Colonic mucosa (tissue), 4 donors: ENCODE data around the gene ADCY10. TPM values are rescaled to one million over a fixed set of nuclear protein-coding genes. Genes with fewer than 3 reads are reported as not detected.
A peak's percentile ranks its signal among the peaks of the same experiment; 100 is the strongest.

Experiments
- DNase-seq: peaks from one replicate; pipeline ENCODE4 v3.0.0-alpha.2; 2020
- H3K27ac ChIP-seq: fragments of 200-600 bp; one replicate; pipeline ENCODE4 v1.8.0; 2021
- H3K27me3 ChIP-seq: fragments of 200-600 bp; one replicate; pipeline ENCODE4 v1.8.0; 2021
- H3K36me3 ChIP-seq: fragments of 200-600 bp; one replicate; pipeline ENCODE4 v1.8.0; 2021
- H3K4me1 ChIP-seq: fragments of 200-600 bp; one replicate; pipeline ENCODE4 v1.8.0; 2021; ENCODE audit warnings: mild to moderate bottlenecking
- H3K4me3 ChIP-seq: fragments of 200-600 bp; one replicate; pipeline ENCODE4 v1.8.0; 2021
- H3K9ac ChIP-seq, 2 donors: one replicate each; pipeline ENCODE4 v1.7.0; 2013; ENCODE audit warnings: control low read depth in 2 of 2, low read depth in 2 of 2, low read length in 2 of 2
- H3K9me3 ChIP-seq: fragments of 200-600 bp; one replicate; pipeline ENCODE4 v1.8.0; 2021
- intact Hi-C: fragments of 100-400 bp; cut with DNase I; formaldehyde crosslinking; loops from one replicate; pipeline ENCODE4 v1.14.1; 2022
- total RNA-seq, 2 donors: library from RNA; stranded (reverse); fragmentation: NEBNext Ultra II Directional in 1 of 2; extraction: Animal tissue kit (Norgen Biotek cat#: 25700) in 1 of 2; gene quantifications; one replicate each; pipeline ENCODE4 v1.2.1, GENCODE V29; 2021
- TF ChIP-seq, protein P1 (sequence below): fragments of 200-600 bp; IDR thresholded peaks from one replicate; pipeline ENCODE4 v1.8.0; 2022; ENCODE audit warnings: antibody characterized with exemption, mild to moderate bottlenecking
- donor health status: healthy.
- donor health status: DM: no; HTN: no; CAD: no.
- donor health status: DM: no; HTN: no; CAD: no.

The ADCY10 gene
- total RNA-seq, 2 donors from 2014 or later, result 0.64 to 1.6 TPM

DNA sequence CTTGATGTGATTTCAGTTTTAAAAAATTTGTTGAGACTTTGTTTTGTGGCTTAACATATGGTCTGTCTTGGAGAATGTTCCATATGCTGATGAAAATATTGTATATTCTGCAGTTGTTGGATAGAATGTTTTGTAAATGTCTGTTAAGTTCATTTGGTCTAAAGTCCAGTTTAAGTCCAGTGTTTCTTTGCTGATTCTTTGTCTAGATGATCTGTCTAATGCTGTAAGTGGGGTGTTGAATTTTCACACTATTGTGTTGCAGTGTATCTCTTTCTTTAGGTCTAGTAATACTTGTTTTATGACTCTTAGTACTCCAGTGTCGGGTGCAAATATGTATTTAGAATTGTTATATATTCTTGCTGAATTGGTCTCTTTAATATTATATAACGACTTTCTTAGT, 33.8 kb upstream of the ADCY10 start:
- H3K4me3 ChIP-seq, result no peak overlapping the region
- TF ChIP-seq, protein P1, sequence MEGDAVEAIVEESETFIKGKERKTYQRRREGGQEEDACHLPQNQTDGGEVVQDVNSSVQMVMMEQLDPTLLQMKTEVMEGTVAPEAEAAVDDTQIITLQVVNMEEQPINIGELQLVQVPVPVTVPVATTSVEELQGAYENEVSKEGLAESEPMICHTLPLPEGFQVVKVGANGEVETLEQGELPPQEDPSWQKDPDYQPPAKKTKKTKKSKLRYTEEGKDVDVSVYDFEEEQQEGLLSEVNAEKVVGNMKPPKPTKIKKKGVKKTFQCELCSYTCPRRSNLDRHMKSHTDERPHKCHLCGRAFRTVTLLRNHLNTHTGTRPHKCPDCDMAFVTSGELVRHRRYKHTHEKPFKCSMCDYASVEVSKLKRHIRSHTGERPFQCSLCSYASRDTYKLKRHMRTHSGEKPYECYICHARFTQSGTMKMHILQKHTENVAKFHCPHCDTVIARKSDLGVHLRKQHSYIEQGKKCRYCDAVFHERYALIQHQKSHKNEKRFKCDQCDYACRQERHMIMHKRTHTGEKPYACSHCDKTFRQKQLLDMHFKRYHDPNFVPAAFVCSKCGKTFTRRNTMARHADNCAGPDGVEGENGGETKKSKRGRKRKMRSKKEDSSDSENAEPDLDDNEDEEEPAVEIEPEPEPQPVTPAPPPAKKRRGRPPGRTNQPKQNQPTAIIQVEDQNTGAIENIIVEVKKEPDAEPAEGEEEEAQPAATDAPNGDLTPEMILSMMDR, result no peak
- H3K9ac ChIP-seq, result no peak overlapping the region
- H3K9me3 ChIP-seq, result no peaks in the 10 kb centered on the region
- no peaks in the 10 kb centered on the region for H3K27me3 ChIP-seq
- no peak for DNase-seq
- intact Hi-C loops, result no loop called here
- H3K36me3 ChIP-seq, result no peaks in the 10 kb centered on the region
- H3K4me1 ChIP-seq, result no peaks in the 10 kb centered on the region
- H3K27ac ChIP-seq, result no peak overlapping the region

DNA sequence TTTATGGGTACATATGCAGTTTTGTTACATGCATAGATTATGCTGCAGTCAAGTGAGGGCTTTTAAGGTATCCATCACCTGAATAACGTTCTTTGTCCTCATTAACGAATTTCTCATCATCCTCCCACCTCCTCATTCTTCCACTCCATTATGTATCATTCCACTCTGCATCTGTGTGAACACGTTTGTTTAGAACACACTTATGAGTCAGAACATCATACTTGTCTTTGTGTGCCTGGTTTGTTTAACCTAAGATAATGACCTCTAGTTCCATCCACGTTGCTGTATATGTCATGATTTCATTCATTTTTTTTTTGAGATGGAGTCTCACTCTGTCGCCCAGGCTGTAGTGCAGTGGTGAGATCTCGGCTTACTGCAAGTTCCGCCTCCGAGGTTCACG, 29.6 kb upstream of the ADCY10 start:
- no peak for DNase-seq
- Histone ChIP-seq H3K9ac (no peak overlapping the region), H3K36me3 (no peaks in the 10 kb centered on the region), H3K27me3 (no peaks in the 10 kb centered on the region), H3K4me1 (no peaks in the 10 kb centered on the region), H3K4me3 (no peak overlapping the region), H3K27ac (no peak overlapping the region), H3K9me3 (no peaks in the 10 kb centered on the region)
- TF ChIP-seq, protein P1, result no peak
- intact Hi-C loops, result no loop called here

DNA sequence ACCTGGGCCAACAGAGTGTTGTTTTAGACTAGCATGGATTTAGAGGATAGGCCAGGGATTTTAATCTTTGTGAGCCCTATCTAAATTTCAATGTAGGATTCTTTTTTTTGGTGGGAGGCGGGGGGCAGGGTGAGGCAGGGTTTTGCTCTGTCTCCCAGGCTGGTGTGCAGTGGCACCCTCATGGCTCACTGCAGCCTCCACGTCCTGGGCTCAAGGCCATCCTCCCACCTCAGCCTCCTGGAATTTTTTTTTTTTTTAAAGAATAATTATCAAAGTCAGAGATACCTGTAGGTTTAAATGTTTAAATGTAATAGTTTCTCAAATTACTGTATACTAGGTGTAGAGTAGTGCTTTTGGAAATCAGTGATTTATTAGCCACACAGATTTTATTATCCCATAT, 26.3 kb upstream of the ADCY10 start:
- Histone ChIP-seq H3K4me1 (no peaks in the 10 kb centered on the region), H3K27ac (no peak overlapping the region), H3K9me3 (no peaks in the 10 kb centered on the region), H3K27me3 (no peaks in the 10 kb centered on the region), H3K4me3 (no peak overlapping the region), H3K9ac (no peak overlapping the region), H3K36me3 (no peaks in the 10 kb centered on the region)
- intact Hi-C loops, result no loop called here
- TF ChIP-seq, protein P1, result no peak
- DNase-seq, result no peak

DNA sequence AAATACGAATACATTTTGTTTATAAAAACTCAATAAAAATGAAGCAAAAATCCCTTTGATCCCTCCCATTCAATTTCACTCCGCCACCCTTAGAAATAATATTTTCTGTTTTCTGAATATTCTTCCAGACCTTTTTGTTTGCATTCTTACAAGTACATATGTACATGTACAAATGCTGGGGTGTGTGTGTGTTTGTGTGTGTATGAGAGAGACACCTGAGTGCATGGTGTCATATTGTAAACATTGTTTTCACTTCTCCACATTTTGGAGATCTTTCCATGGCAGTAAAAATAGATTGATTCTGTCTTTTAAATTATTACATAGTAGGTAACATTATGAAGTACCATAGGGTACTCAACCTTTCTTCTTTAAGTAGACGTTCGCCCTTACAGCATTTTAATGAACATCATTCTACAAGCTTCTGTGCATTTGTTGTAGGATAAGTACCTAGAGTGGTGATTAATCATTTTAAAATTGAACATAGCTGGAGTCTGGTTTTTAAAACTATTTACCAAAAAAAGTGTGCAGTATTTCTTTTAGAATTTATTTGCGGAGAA, 24.2 kb upstream of the ADCY10 start:
- no peak overlapping the region for H3K27ac ChIP-seq
- no peaks in the 10 kb centered on the region for H3K36me3 ChIP-seq
- H3K27me3 ChIP-seq, result no peaks in the 10 kb centered on the region
- intact Hi-C loops, result loop anchor here (10.0 kb wide), 1 partner anchor 223 kb away; no protein-coding TSS in a partner anchor
- no peaks in the 10 kb centered on the region for H3K4me1 ChIP-seq
- no peaks in the 10 kb centered on the region for H3K9me3 ChIP-seq
- H3K9ac ChIP-seq, result peak overlapping the region in 1 of 2 donors; percentile 93
- DNase-seq, result no peak
- TF ChIP-seq, protein P1, result no peak
- peak overlapping the region; percentile 86 for H3K4me3 ChIP-seq

DNA sequence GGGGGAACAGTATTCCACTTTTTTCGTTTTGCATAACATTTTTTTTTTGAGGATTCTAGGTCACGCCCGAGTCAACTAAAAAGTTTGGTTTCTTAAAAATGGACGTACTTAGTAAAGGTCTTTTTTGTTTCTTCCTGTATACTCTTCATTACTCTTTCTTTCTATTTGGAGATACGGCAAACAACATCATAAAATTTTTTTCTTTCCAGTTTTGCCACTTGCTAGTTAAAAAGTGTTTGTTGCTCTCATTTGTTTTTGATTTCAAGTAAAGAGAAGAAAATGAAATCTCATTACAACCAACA, 23.7 kb upstream of the ADCY10 start:
- Histone ChIP-seq H3K9ac (peak overlapping the region; percentile 92 to 93), H3K9me3 (no peaks in the 10 kb centered on the region), H3K36me3 (no peaks in the 10 kb centered on the region), H3K4me1 (no peaks in the 10 kb centered on the region), H3K27me3 (no peaks in the 10 kb centered on the region), H3K27ac (peak overlapping the region; percentile 98), H3K4me3 (peak overlapping the region; percentile 86)
- TF ChIP-seq, protein P1, result no peak
- DNase-seq, result no peak
- intact Hi-C loops, result loop anchor here (10.0 kb wide), 1 partner anchor 223 kb away; no protein-coding TSS in a partner anchor
